Fibroblast of skin of back (primary cell): ENCODE data around the gene PRKG1.
"Not testable (repeated sequence)": the region's sequence is repeated elsewhere in the genome, so short reads cannot be mapped to it uniquely, and the experiment has no call there.

Source experiments
- DNase-seq: peaks from one replicate; pipeline ENCODE4 v3.0.0-alpha.2; 2013

The PRKG1 gene

DNA sequence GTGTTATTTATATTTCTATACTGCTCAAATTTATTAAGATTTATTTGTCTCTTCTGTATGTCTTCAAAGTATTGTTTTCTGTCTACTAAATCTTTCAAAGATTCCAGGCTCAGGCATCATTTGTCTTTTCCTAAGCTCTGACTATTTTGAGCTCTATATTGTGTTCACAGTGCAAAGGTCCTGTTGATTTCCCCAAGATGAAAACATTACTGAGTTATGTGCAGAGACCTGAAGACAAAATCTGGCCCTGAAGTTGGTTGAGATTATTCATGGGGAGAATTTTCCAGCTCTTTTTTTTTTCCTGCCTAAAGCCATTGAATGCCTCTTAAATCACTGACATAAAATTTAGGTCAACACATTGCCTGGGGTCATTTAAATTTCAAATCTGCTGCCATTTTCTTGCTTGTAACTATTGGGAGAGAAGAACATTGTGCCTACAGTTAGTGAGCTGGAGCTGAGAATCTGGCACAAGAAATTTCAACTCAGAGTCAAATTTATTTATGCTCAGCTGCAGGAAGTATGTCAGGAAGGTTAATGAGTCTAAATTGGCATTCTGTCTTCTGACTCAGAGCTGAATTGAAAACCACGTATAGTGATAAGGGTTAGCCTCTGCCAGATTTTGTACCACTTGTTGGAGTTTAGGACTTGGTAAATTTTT, 593.5 kb downstream of the PRKG1 start:
- peak; percentile 62 for DNase-seq

DNA sequence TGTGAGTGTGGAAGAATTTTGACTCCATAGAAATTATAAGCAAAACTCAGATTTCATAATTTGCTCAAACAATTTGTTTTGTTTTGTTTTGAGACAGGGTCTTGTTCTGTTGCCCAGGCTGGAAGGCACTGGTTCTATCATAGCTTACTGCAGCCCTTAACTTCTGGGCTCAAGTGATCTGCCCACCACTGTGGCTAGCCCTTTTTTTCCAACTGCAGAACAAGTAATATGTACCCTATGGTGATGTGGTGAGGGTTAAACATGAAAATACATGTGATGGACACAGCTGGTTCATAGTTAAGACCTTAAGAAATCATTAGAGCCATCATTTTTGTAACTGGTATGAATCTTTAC, 594.0 kb downstream of the PRKG1 start:
- no peak for DNase-seq

DNA sequence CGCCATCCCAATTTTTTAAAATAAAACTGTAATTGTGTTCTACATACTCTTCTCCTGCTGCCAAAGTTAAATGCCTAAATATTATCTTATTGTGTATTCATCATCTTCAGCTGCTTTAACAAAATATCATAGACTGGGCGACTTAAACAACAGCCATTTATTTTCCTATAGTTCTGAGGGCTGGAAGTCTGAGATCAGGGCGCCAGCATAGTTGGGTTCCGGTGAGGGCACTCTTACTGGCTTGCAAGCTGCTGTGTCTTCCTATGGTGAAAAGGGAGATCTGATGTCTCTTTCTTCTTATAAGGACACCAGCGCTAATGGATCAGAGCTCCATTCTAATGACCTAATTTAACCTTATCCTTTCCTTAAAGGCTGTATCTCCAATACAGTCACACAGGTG, 594.8 kb downstream of the PRKG1 start:
- no peak for DNase-seq

DNA sequence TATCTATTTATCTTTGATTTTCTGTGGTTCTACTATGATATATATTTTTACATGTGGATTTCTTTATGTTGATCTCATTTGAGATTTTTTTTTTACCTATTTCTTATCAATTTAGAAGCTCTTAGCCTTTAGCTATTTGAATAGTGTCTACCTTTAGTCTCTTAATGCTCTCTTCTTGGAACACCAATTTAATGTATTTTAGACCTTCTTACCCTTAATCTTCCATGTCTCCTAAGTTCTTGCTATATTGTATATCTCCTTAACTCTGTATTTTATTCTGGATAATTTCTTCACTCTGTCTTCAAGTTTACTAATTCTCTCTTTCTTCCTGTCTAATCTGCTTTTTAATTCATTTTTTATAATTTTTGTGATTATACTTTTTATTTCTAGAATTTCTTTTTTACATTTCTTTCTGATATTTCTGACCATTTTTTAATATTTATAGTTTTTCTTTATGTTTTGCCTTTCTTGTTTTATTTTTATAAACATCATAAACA, 597.8 kb downstream of the PRKG1 start:
- no peak for DNase-seq

DNA sequence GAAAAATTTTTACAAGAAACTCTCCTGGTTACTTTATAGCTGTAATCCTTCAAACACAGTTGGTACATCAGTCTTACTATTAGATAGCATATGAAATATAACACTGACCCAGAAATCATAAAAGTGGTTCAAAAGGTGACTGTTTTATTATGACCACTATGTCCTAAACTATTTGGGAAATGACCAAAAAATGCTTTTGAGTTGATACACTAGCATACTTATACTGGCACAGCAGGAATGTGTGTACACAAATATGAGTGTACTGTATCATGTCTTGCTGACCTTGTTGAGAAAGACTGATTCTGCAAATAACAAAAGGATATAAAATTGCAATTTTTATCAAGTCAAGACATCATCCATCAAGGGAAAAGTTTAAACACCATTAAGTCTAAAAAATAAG, 600.8 kb downstream of the PRKG1 start:
- peak; percentile 25 for DNase-seq

DNA sequence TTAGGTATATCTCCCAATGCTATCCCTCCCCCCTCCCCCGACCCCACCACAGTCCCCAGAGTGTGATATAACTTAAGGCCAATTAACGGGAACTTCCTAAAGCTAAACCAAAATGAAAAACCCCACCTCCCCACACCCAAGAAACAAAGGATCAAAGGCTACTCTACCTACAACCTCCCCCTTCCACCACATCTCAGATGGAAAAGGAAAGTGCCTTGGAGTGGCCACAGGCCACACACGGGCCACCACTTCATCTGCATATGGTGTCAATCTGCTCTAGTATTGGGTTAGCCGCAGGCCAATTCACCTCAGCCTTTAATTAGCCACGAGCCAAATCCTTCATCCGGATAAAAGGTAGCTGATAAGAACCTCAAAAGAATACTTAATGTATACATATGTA, 605.6 kb downstream of the PRKG1 start:
- no peak for DNase-seq

DNA sequence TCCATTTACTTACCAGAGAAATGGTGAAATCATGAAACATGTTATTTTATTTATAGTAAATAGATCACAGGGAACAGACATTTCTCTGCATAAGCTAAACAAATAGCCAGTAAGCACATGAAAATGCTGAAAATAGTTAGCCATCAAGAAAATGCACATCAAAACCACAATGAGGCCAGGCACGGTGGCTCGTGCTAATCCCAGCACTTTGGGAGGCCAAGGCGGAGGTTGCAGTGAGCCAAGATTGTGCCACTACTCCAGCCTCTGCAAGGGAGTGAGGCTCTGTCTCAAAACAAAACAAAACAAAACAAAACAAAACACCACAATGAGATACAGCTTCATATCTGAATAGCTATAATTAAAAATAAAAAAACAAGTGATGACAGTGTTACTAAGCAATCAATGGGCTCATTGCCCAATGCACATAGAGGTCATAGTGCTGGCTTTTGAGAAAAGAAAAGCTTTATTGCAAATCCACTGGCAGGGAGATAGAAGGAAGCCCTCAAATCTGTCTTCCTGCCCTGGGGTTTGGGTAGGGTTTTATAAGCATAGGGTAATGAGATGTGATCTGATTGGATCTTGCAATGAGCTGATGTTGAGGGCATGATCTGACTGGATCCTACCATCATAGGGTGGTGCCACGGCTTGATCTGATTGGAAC, 608.9 kb downstream of the PRKG1 start:
- peak; percentile 70 for DNase-seq

DNA sequence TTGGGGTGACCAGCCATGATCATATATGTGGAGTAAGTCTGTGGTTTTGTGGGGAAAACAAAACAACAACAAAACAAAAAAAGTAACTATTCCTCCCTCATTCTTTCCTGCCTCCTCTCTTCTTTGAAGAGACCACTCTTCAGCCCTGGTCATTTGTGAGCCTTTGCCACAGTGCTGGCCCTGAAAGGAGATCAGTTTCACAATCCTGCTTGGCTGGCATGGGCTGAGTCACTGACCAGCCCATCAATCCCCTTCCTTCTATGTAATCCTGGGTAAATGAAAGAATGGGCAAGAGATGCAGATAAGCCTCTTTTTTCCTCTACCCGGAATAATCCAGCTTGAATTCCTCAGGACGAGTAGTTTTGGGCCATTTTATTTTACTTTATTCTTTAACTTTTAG, 611.5 kb downstream of the PRKG1 start:
- no peak for DNase-seq

DNA sequence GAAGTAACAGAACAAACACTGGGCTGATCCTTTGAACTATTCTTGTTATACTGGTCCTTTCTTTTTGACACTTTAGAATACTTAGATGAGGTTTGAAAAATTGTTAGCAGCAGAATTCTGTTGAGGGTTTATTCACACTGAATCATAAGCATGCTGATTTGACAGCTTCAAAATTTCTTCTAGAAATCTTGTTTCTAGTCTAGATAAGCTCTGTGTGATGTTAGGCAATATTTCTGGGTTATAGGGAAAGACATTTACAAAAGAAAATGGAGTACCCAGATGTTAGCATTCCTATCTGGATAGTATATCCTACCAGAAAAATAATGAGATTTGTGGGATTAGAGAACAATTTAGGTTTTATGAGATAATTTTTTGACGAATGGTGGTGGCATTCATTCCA, 613.0 kb downstream of the PRKG1 start:
- DNase-seq: no peak

DNA sequence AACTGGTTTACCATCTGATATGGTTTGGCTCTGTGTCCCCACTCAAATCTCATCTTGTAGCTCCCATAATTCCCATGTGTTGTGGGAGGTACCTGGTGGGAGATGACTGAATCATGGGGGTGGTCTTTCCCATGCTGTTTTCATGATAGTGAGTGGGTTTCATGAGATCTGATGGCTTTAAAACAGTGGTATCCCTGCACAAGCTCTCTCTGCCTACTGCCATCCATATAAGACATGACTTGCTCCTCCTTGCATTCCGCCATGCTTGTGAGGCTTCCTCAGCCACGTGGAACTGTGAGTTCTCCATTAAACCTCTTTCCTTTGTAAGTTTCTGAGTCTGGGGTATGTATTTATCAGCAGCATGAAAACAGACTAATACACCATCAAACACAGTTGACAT, 614.5 kb downstream of the PRKG1 start:
- DNase-seq: not testable (repeated sequence)

DNA sequence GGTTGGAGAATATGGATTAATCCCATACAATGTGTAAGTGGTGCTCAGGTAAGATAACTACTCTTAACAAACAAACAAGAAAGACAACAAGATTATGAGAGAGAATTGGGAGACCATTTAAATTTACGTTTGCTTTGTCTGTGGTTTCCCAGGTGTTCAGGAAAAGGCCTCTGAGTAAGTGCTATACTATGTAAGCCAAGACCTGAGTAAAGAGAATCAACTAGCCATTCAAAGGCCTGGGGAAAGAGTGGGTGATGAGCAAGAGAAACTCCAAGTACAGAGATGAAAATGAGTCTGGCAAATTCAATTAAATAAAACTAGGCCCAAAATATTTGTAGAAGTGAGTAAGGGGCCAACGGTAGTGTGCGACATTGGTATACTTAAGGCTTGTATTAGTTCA, 615.2 kb downstream of the PRKG1 start:
- DNase-seq: no peak

DNA sequence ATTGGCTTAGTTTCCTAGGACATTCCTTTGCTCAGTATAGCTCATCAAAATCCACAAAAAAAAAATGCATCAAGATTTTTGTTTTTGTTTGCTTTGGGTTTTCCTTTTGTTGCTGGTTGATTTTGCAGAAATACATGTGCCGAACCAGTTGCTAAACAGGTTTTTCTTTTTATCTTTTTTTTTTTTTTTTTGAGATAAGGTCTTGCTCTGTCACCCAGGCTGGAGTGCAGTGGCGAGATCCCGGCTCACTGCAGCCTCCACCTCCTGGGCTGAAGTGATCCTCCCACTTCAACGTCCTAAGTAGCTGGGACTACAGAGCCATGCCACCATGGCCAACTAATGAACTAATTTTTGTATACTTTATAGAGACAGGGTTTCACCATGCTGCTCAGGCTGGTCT, 616.8 kb downstream of the PRKG1 start:
- no peak for DNase-seq

DNA sequence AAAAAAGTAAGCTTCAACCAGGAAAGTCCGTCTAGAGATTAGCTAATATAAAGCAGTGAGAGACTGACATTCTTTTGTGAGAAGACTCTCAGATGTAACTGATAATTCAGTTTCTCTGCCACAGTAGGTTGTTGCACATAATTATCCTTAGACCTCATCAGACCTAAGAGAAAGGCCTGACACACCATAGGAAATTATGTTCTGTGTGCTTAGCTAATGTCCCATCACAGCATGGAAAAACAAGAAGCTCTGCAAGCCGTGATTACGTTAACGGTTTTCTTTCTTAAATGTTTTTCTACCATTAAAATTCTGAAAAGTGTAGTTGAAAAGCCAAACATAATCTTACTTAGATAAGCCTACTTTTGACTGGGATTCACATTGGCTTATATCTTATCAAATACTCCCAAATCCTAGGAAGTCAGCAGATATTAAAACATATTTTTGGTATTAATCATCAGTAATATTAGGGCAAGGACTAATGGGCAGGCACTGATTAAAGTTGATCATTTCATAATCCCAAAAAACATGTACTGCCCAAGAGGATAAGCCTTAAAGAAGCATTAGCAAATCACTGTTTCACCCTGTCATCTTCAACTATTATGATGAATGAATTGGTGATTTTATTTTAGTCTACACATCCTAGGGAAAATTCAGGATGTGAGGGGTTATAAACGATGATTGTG, 619.9 kb downstream of the PRKG1 start:
- DNase-seq: no peak

DNA sequence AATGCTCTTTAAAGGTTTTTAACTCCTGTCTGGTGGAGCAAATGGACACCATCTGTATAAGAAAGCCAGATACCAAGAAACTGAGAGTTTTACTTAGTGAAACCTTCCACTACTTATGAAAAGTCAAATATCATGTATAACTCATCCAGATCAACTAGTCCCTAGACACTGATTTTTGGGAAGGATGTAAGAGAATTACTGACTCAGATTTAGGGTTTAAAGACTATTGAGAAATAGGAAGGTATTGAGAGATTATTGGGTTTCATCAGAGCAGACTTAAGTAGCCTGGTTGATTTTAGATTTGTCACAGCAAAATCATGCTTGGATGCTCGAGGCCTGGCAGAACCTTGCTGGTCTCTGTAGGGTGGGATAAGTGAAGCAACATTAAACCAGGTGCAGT, 622.0 kb downstream of the PRKG1 start:
- DNase-seq: no peak

DNA sequence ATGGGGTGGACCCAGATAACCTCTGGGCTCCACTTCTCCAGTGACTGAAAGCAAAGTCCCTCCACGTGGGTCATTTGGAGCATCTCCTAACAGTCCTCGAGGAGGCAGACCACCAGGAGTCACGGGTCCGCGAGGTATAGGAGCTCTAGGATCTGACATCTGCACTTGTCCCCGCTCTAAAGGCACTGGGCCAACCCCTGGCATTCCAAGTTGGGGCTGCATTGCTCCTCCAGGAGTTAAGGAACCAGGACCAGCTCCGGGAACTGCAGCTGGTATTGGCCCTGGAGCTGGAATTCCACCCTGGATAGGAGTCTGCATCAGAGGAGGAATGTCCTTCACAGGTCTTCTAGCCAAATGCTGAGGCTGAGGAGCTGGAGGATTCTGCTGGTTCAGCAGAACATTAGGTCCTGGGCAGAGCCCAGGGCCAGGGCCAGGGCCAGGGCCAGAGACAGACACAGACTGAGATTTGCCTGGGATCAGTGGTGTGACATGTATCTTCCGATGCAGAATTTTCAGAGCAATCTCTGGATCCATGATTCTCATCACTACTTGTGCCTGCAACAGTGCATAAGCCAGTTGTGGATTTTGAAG, 624.3 kb downstream of the PRKG1 start:
- no peak for DNase-seq

DNA sequence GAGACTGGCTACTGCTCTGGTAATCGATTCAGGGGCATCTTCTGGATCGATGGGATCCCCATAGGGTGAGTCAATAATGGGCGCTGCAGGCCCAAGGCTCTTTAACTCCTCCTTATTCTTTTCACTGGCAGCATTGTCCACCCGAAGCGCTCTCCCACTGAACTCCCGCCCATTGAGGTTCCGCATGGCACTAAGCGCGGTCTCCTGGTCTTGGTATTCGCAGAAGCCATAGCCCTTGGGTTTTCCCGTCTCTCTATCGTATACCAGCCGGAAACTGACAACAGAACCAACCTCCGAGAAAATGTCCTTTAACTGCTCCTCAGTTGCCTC, 624.8 kb downstream of the PRKG1 start:
- no peak for DNase-seq

DNA sequence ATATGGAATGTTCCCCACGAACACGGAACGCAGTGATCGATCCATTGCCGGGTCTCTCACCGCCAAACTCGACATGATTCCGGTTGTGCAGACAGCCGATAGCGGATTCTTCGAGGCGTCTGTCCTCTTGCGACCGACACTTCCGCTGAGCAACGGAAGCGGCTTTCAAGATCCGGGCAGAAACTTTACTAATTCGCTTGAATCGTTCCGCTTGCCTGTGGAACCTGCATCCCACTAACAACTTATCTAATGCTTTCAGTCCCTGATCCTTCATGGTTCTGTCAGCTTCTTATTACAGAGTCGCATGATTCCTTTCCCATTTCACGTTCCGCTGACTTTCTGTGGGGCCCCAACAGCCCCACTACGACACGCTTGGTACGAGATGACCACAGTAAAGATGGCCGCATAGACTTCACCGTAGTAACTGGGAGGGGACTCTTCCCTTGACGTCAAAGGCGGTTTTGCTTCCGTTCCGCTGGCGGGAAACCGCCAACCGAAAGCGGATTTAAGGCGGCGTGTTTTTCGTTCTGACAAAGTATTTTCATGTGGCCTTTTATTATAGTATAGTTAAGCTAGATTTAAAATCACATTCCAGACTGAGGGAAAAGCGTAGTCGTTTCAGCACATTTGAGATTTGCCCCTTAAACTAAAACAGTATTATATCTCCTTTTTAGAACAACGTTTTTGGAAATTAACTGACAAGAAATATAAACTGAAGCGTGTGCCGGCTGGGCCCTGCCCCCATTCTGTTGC, 625.4 kb downstream of the PRKG1 start, which contains the start of gene CSTF2T:
TSS of gene CSTF2T (minus strand) at position 121 of the 753 bp plus-strand sequence. CDS start at position 75, 46 bp downstream.
- peak; percentile 94 for DNase-seq

DNA sequence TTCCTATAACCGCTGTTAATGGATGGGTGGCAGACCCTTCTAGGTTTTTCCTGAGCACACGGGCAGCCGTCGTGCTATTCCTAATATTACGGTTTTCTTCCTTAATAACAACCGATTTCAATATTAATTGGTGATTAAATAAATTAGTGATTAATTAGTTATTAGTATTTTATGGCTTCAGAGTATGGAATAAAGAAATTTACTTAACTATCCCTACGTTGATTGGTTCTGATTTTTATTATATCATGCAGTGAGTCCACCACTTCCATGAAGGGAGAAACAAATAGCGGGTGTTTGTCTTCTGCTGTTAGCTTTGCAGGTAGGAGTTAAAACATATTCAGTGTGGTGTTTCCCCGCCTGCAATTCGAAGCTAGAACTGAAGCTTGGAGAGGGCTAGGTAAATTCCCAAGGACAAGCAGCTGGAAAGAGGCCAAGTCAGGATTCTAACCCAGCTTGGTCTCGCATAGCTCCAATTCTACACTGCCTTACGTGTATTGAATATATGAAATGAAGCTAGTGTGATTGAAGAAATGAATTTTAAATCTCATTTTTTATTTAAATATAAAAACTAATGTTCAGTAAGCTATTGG, 626.0 kb downstream of the PRKG1 start:
- DNase-seq: peak; percentile 26

DNA sequence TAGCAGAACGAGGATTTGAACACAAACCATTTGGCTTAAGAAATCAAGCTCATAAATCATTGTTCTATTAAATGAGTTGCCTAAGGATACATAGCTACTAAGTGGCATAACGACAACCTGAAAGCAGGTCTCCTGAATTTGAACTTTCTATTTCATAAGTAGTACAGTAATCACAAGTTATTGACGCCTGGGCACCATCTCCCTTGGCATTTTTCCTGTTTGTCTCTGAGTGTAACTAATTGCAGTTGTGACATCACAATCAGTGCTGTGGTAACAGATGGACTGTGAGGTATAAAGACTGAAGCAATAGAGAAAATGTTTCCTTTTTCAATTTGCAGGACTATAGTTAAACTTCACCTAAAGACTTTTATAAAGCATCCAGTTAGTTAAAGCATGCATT, 631.5 kb downstream of the PRKG1 start:
- DNase-seq: no peak

DNA sequence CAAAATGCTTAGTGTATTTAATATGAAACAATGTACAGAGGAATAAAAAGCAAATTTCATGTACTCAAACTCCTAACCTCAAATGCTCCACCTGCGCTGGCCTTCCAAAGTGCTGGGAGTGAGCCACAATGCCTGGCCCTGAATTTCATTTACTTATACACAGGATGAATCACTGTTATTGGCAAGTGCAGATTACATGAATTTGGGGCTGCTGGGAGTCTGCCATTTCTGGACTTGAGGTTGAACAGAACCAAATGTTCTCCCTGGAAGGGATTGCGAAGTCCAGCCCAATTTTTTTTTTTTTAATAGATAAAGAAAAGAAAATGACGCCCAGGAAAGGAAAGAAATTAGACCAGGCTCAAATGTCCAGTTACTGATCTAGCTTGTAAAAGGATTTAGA, 631.9 kb downstream of the PRKG1 start:
- no peak for DNase-seq

DNA sequence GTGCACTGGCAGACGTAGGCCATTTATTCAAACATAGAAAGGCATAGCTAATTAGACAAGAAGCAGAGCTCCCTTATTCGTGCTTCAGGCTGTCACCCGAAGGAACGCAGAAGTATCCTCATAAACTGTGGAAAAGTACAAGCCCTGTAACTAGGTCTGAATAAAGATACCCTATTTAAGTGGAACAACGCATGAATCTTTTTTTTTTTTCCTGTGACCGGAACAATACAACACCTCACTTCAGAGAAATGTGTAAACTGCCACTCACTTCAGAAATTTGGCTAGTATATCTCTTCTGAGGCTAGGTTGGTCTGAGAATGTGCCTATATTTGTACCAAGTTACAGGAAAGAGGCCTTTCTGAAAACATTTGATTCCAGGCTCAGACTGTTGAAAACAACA, 633.1 kb downstream of the PRKG1 start:
- no peak for DNase-seq

DNA sequence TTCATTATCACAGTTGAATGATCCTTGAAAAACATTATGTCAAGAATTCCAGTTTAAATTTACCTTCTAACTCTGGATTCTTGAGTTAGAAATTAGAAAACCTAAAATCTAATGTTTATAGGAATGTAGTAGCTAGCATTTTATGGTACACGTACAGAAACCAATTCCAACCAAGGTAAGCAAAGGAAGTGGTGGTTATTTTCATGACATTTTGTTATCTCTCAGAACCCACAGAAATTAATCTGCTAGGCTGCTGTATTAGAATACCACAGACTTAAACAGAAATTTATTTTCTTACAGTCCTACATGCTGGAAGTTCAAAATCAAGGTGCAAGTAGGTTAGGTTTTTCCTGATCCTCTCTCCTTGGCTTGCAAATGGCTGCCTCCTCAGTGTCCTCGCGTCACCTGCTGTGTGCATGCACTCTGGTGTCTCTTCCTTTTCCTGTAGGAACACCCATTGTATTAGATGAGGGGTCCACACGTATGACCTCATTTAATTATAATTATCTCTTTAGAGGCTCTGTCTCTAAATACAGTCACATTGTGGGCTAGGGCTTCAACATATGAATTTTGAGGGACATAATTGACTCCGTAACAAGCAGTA, 633.6 kb downstream of the PRKG1 start:
- DNase-seq: no peak
